ENCODE measurements around the gene CTSW. TPM values are rescaled to one million over a fixed set of nuclear protein-coding genes. Genes with fewer than 3 reads are reported as not detected.

Gene CTSW
- polyA plus RNA-seq, 1 donor from 2014 or later: not detected

- Histone ChIP-seq H3K9me2 (ENCODE audit: insufficient read depth, low read length) (no peaks in the 10 kb centered on the region), H3K27ac (ENCODE audit: low read length) (no peak overlapping the region), H3K27me3 (ENCODE audit: insufficient read depth, low read depth, low read length) (no peaks in the 10 kb centered on the region), H2AFZ (ENCODE audit: low read depth, low read length) (no peak overlapping the region), H3K9ac (ENCODE audit: low read length) (peak overlapping the region; percentile 26), H3K36me3 (ENCODE audit: insufficient read depth, low read length) (no peaks in the 10 kb centered on the region), H3K79me2 (replicated peaks; ENCODE audit: insufficient read depth, low read length) (peaks cover 17% of the 10 kb centered on the region), H3K4me2 (ENCODE audit: low read length) (no peak overlapping the region), H4K20me1 (ENCODE audit: insufficient read depth) (no peaks in the 10 kb centered on the region), H3K9me3 (ENCODE audit: low read length) (no peaks in the 10 kb centered on the region), H3K4me3 (ENCODE audit: low read length) (peak overlapping the region; percentile 51), H3F3A (ENCODE audit: insufficient read depth, low read length, poor library complexity, severe bottlenecking) (peaks cover 4% of the 10 kb centered on the region)
- TF ChIP-seq RAD21 (conservative IDR thresholded peaks at IDR 0.05) (no peak), MXI1 (conservative IDR thresholded peaks at IDR 0.05; ENCODE audit: poor library complexity, severe bottlenecking) (no peak), SMC3 (conservative IDR thresholded peaks at IDR 0.05; ENCODE audit: poor library complexity) (no peak), POLR2AphosphoS5 (IDR thresholded peaks at IDR 0.05) (no peak)
These were observed 5.6 kb downstream of the CTSW start for GRCh38 chr11:65885231-65885630.

DNA sequence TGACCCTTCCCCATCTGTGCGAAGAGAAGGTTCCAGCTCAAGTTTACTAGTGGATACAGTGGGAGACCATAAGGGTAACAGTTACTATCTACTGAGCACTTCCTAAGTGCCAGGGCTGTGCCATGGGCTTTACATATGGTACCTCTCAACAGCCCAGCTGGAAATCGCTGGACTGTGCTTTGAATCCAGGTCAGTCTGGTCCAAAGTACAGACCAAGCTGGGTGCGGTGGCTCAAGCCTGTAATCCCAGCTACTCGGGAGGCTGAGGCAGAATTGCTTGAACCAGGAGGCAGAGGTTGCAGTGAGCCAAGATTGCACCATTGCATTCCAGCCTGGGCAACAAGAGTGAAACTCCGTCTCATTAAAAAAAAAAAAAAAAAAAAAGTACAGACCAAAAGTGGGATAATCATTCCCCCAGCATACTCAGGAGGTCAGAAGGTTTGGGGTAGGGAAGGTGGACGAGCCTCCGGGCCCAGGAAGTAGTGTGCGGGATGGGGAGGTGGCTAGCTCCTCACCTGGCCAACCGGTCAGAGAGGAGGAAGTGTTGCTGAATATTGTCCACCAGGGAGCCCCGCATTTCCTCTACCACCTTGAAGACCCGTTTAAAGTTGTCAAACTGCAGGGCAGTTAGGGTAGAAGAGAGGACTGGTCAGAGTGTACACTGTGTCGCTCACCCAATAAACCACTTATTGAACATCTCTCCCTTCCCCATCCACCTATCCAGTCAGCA is 6.3 kb downstream of the CTSW start:
- no peak overlapping the region for H3K4me2 ChIP-seq (ENCODE audit: low read length)
- H3K9me3 ChIP-seq (ENCODE audit: low read length): no peaks in the 10 kb centered on the region
- H3K79me2 ChIP-seq (replicated peaks; ENCODE audit: insufficient read depth, low read length): peaks cover 17% of the 10 kb centered on the region
- H3K9ac ChIP-seq (ENCODE audit: low read length): peak overlapping the region; percentile 26
- no peak for TF ChIP-seq POLR2AphosphoS5 (IDR thresholded peaks at IDR 0.05)
- TF ChIP-seq, protein P1, sequence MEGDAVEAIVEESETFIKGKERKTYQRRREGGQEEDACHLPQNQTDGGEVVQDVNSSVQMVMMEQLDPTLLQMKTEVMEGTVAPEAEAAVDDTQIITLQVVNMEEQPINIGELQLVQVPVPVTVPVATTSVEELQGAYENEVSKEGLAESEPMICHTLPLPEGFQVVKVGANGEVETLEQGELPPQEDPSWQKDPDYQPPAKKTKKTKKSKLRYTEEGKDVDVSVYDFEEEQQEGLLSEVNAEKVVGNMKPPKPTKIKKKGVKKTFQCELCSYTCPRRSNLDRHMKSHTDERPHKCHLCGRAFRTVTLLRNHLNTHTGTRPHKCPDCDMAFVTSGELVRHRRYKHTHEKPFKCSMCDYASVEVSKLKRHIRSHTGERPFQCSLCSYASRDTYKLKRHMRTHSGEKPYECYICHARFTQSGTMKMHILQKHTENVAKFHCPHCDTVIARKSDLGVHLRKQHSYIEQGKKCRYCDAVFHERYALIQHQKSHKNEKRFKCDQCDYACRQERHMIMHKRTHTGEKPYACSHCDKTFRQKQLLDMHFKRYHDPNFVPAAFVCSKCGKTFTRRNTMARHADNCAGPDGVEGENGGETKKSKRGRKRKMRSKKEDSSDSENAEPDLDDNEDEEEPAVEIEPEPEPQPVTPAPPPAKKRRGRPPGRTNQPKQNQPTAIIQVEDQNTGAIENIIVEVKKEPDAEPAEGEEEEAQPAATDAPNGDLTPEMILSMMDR (IDR thresholded peaks at IDR 0.05; ENCODE audit: poor library complexity, severe bottlenecking): no peak
- no peak for TF ChIP-seq EP300 (conservative IDR thresholded peaks at IDR 0.05; ENCODE audit: poor library complexity, severe bottlenecking)
- no peaks in the 10 kb centered on the region for H3K27me3 ChIP-seq (ENCODE audit: insufficient read depth, low read depth, low read length)
- H3K4me3 ChIP-seq (ENCODE audit: low read length): peak overlapping the region; percentile 96
- no peaks in the 10 kb centered on the region for H3K9me2 ChIP-seq (ENCODE audit: insufficient read depth, low read length)
- no peak overlapping the region for H3K27ac ChIP-seq (ENCODE audit: low read length)
- H3K36me3 ChIP-seq (ENCODE audit: insufficient read depth, low read length): no peaks in the 10 kb centered on the region
- no peak overlapping the region for H2AFZ ChIP-seq (ENCODE audit: low read depth, low read length)
- H4K20me1 ChIP-seq (ENCODE audit: insufficient read depth): no peaks in the 10 kb centered on the region
- peaks cover 4% of the 10 kb centered on the region for H3F3A ChIP-seq (ENCODE audit: insufficient read depth, low read length, poor library complexity, severe bottlenecking)

GRCh38 chr11:65886826-65887722 is 7.4 kb downstream of the CTSW start:
- Histone ChIP-seq H3K27ac (ENCODE audit: low read length) (peak overlapping the region; percentile 92), H3F3A (ENCODE audit: insufficient read depth, low read length, poor library complexity, severe bottlenecking) (peaks cover 4% of the 10 kb centered on the region), H3K4me2 (ENCODE audit: low read length) (peak overlapping the region; percentile 94), H3K27me3 (ENCODE audit: insufficient read depth, low read depth, low read length) (no peaks in the 10 kb centered on the region), H3K9me3 (ENCODE audit: low read length) (no peaks in the 10 kb centered on the region), H3K4me3 (ENCODE audit: low read length) (peak overlapping the region; percentile 96), H4K20me1 (ENCODE audit: insufficient read depth) (no peaks in the 10 kb centered on the region), H2AFZ (ENCODE audit: low read depth, low read length) (no peak overlapping the region), H3K9ac (ENCODE audit: low read length) (peak overlapping the region; percentile 97), H3K79me2 (replicated peaks; ENCODE audit: insufficient read depth, low read length) (peaks cover 17% of the 10 kb centered on the region), H3K9me2 (ENCODE audit: insufficient read depth, low read length) (no peaks in the 10 kb centered on the region), H3K36me3 (ENCODE audit: insufficient read depth, low read length) (no peaks in the 10 kb centered on the region)
- no peak for TF ChIP-seq MXI1 (conservative IDR thresholded peaks at IDR 0.05; ENCODE audit: poor library complexity, severe bottlenecking)
- TF ChIP-seq, protein P2, sequence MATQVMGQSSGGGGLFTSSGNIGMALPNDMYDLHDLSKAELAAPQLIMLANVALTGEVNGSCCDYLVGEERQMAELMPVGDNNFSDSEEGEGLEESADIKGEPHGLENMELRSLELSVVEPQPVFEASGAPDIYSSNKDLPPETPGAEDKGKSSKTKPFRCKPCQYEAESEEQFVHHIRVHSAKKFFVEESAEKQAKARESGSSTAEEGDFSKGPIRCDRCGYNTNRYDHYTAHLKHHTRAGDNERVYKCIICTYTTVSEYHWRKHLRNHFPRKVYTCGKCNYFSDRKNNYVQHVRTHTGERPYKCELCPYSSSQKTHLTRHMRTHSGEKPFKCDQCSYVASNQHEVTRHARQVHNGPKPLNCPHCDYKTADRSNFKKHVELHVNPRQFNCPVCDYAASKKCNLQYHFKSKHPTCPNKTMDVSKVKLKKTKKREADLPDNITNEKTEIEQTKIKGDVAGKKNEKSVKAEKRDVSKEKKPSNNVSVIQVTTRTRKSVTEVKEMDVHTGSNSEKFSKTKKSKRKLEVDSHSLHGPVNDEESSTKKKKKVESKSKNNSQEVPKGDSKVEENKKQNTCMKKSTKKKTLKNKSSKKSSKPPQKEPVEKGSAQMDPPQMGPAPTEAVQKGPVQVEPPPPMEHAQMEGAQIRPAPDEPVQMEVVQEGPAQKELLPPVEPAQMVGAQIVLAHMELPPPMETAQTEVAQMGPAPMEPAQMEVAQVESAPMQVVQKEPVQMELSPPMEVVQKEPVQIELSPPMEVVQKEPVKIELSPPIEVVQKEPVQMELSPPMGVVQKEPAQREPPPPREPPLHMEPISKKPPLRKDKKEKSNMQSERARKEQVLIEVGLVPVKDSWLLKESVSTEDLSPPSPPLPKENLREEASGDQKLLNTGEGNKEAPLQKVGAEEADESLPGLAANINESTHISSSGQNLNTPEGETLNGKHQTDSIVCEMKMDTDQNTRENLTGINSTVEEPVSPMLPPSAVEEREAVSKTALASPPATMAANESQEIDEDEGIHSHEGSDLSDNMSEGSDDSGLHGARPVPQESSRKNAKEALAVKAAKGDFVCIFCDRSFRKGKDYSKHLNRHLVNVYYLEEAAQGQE (IDR thresholded peaks at IDR 0.05; ENCODE audit: borderline replicate concordance): no peak
- no peak for TF ChIP-seq EP300 (conservative IDR thresholded peaks at IDR 0.05; ENCODE audit: poor library complexity, severe bottlenecking)
- no peak for TF ChIP-seq RAD21 (conservative IDR thresholded peaks at IDR 0.05)
- TF ChIP-seq SMC3 (conservative IDR thresholded peaks at IDR 0.05; ENCODE audit: poor library complexity): no peak
- no peak for TF ChIP-seq EZH2 (IDR thresholded peaks at IDR 0.05; ENCODE audit: borderline replicate concordance, insufficient read depth, low read length, poor library complexity, severe bottlenecking)
- TF ChIP-seq, protein P1 (IDR thresholded peaks at IDR 0.05; ENCODE audit: poor library complexity, severe bottlenecking): no peak
- TF ChIP-seq TAF1 (IDR thresholded peaks at IDR 0.05; ENCODE audit: low read depth): no peak
- TF ChIP-seq POLR2AphosphoS5 (IDR thresholded peaks at IDR 0.05): no peak

Data from neural cell (in vitro differentiated cells).